ENCODE results near the gene NAT9. TPM values are rescaled to one million over a fixed set of nuclear protein-coding genes. Genes with fewer than 3 reads are reported as not detected.

Gene NAT9
- total and polyA plus RNA-seq, 2 donors (not counting 3 experiments of a cell fraction or from before 2014, with no cell fraction given): 39.3 to 44.8 TPM

DNA sequence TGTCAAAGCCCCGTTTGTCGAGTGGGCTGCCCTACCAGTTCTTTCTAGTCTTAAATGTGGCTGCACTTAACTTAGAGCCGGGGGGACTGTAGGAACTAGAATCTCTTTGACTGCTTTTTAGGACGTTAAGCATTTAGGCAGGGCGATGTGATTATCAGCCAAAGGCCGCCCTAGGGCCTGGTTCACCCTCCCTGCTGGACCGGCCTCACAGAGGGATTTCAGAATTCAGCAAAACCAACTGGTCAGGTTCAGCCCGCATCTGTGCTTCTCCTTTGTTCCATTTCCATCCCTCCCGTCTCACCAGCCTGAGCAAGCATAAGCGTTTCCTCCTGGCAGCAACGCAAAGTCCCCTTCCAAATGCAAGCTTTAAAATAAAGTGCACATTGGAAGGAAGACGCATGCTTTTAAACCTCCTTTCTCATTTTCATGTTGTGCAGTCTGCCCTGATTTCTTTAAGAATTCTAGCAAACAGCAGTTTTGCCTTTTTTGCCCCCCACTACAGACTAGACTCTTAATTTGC is 16.5 kb upstream of the NAT9 start:
- Histone ChIP-seq H3K9ac (replicated peaks; ENCODE audit: extremely low read depth, insufficient read depth, low read length) (no peak overlapping the region), H3K36me3 (ENCODE audit: control insufficient read depth in 2 of 2, extremely low read depth in 1 of 2, insufficient read depth in 2 of 2, low read length in 2 of 2) (peaks cover 8 to 18% of the 10 kb centered on the region in 2 experiments), H3K4me1 (ENCODE audit: control insufficient read depth, extremely low read depth, insufficient read depth, low read length) (peaks cover 9% of the 10 kb centered on the region), H3K4me2 (ENCODE audit: insufficient read depth, low read length) (no peak overlapping the region), H3K4me3 (replicated peaks in 1 of 3; ENCODE audit: insufficient read depth in 1 of 3, low read depth in 1 of 3, low read length in 3 of 3) (no peak overlapping the region), H3K9me1 (replicated peaks; ENCODE audit: control insufficient read depth, extremely low read depth, insufficient read depth, low read length) (no peaks in the 10 kb centered on the region), H3K27me3 (ENCODE audit: control insufficient read depth in 2 of 2, insufficient read depth in 2 of 2, low read length in 2 of 2) (no peaks in the 10 kb centered on the region), H4K20me1 (replicated peaks; ENCODE audit: control insufficient read depth, extremely low read depth, insufficient read depth, low read length) (no peaks in the 10 kb centered on the region), H2AFZ (ENCODE audit: low read depth, low read length) (no peak overlapping the region), H3K27ac (ENCODE audit: insufficient read depth, low read depth, low read length) (no peak overlapping the region), H3K79me2 (ENCODE audit: control insufficient read depth, insufficient read depth, low read length) (no peaks in the 10 kb centered on the region), H3K9me3 (replicated peaks; ENCODE audit: control insufficient read depth, insufficient read depth, low read length) (no peaks in the 10 kb centered on the region)
- dilution Hi-C loops (cut with MboI; ENCODE audit: extremely low pct_ligation_motif_present, low sequenced_read_pairs): no loop called here
- DNase-seq (ENCODE audit: low read depth, low spot score): no peak
- POLR2A ChIA-PET: no interaction called here
- CTCF ChIA-PET: interaction anchor here (1.0 to 14.0 kb wide), 4 partner anchors 33 to 165 kb away, joined by 3 to 325 read pairs (median 16); partner anchors contain the start of genes FDXR and GRIN2C
- intact Hi-C loops (cut with micrococcal nuclease): loop anchor here (5.0 kb wide), 1 partner anchor 50 kb away; no protein-coding TSS in a partner anchor
- no peak for FAIRE-seq
- no TSS peak for BruUV-seq (replicated peaks)
- TF ChIP-seq POLR2AphosphoS5 (IDR thresholded peaks at IDR 0.05; ENCODE audit: insufficient read depth, low read depth, low read length) (no peak), GATA2 (IDR thresholded peaks at IDR 0.05; ENCODE audit: insufficient read depth, insufficient read length, low read depth, low read length) (no peak), FOS (IDR thresholded peaks at IDR 0.05; ENCODE audit: borderline replicate concordance, insufficient read depth, low read length) (no peak)
- TF ChIP-seq, protein P1, sequence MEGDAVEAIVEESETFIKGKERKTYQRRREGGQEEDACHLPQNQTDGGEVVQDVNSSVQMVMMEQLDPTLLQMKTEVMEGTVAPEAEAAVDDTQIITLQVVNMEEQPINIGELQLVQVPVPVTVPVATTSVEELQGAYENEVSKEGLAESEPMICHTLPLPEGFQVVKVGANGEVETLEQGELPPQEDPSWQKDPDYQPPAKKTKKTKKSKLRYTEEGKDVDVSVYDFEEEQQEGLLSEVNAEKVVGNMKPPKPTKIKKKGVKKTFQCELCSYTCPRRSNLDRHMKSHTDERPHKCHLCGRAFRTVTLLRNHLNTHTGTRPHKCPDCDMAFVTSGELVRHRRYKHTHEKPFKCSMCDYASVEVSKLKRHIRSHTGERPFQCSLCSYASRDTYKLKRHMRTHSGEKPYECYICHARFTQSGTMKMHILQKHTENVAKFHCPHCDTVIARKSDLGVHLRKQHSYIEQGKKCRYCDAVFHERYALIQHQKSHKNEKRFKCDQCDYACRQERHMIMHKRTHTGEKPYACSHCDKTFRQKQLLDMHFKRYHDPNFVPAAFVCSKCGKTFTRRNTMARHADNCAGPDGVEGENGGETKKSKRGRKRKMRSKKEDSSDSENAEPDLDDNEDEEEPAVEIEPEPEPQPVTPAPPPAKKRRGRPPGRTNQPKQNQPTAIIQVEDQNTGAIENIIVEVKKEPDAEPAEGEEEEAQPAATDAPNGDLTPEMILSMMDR (IDR thresholded peaks at IDR 0.05; ENCODE audit: extremely low read depth in 1 of 2, insufficient read depth in 1 of 2, low read depth in 1 of 2, low read length in 2 of 2): no peak

Measured in endothelial cell of umbilical vein (primary cell).